Measurements from ENCODE around the gene TRIM7.

The TRIM7 gene

DNA sequence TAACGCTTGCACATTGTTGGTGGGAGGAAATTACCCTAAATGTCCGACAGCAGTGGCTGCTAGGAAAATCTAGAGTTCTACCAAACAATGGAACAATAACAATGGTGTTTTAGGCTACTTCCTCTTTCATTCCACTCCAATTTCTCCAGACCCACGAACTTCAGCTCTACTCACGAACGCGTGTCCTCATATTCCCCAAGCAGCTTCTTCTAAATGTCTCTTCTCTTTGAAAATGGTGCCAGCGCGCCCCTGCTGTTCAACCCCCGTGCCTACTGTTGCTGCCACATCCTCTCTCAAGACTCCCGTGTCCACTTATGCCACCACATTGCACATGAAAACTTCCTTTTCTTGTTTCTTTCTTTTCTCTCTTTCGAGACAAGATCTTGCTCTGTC is 32.0 kb downstream of the TRIM7 start:
- DNase-seq (ENCODE audit: low spot score) = no peak

DNA sequence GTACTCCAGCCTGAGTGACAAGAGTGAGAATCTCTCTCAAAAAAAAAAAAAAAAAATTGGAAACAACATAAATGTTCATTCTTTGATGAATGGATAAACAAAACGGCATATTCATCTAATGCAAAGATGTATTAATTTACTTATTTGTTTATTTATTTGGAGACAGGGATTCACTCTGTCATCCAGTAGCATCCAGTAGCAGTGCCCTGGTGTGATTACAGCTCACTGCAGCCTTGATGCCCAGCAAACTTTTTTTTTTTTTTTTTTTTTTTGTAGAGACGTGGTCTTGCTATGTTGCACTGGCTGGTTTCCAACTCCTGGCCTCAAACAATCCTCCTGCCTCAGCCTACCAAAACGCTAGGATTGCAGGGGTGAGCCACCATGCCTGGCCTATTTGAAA is 33.2 kb downstream of the TRIM7 start:
- DNase-seq (ENCODE audit: low spot score) = no peak

DNA sequence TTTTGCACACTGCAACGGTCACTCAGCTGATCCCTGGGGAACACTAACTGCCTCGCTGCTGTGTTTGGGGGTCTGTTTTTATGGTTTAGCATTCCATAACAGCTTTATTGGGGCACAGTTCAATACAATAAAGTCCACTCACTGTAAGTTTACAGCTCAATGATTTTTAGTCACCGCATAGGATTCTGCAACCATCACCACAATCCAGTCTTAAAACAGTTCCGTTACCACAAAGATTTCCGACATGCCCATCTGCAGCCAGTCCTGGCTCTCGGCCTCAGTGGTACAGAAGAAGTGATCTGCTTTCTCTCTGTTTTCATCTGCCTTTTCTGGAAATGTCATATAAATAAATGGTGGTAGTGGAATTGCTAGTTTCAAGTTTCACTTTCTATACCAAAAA is 34.0 kb downstream of the TRIM7 start:
- no peak for DNase-seq (ENCODE audit: low spot score)

DNA sequence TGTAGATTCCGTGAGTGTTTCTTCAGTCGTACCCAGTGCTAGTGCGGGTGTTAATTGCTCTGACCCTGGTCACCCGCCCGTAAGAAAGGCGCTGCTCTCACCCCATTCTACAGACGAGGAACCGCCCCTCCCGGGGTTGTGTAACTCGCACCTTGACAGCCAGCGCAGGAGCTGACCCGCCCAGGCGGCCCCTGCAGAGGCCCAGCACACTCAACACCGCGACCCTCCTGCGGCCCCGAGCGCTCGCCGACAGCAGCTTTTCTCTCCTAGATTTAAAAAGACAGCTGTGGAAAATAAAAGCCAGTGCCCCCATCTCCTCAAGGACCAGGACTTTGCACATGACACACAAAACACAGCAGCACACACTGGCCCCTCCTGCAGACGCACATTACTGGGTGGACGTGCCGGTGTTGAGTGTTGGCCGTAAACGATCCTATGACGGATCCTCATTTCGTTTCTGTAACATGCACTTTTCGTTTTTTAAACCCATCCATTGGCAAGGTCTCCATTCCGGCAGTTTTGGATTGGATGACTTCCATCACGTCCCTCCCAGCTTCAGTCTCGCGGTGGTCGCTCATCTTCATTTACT is 34.7 kb downstream of the TRIM7 start:
- DNase-seq (ENCODE audit: low spot score) = no peak

DNA sequence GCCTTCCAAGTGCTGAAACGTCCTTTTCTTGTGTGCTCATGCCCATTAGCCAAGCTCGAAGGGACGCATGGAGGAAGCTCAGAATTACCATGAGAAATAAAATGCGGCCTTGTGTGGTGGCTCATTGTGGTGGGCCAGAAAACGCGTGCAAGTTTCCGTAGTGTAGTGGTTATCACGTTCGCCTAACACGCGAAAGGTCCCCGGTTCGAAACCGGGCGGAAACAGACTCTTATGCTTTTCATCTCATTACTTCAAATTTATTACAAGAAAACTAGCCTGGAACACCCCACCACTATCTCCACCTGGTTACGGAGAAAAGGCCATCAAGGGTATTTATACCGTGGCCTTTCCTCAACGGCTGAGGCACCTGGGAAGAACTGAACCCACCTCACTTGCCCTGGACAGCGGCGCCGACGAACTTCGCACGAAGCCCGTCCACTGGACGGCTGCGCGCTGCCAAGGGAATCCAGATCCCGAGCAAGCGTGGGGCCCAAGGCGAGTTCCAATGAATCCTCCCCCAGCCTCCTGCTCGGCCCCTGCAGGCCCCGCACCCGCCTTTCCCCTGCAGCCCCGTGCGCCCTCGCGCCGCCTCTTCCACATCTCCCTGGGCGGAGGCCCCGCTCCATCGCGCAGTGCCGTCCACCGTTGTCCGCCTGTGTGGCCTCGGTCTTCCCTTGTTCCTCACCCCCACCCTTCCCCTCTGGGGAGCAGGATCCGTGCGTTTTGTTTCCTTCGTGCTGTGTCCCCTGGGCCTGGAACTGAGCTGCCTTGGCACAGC is 35.3 kb downstream of the TRIM7 start:
- peak; percentile 75 for DNase-seq (ENCODE audit: low spot score)

DNA sequence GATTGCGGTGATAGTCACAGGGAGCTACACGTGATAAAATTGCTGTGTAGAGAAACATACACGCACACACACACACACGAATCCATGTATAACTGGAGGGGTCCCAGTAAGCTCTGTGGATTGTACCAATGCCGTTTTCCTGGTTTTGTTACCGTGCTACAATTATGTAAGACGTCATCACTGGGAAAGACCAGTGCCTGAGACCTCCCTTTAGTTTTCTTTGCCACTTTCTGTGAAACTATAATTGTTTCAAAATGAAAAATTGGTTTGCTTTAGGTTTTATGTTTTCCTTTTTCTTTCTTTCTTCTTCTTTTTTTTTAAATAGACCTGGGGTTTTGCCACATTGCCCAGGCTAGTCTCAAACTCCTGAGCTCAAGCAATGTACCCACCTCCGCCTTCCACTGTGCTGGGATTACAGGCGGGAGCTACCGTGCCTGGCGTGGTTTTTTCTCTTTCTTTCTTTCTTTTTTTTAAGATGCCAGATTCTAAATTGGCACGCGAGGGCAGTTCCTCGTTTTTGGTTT is 36.3 kb downstream of the TRIM7 start:
- DNase-seq (ENCODE audit: low spot score) = no peak

DNA sequence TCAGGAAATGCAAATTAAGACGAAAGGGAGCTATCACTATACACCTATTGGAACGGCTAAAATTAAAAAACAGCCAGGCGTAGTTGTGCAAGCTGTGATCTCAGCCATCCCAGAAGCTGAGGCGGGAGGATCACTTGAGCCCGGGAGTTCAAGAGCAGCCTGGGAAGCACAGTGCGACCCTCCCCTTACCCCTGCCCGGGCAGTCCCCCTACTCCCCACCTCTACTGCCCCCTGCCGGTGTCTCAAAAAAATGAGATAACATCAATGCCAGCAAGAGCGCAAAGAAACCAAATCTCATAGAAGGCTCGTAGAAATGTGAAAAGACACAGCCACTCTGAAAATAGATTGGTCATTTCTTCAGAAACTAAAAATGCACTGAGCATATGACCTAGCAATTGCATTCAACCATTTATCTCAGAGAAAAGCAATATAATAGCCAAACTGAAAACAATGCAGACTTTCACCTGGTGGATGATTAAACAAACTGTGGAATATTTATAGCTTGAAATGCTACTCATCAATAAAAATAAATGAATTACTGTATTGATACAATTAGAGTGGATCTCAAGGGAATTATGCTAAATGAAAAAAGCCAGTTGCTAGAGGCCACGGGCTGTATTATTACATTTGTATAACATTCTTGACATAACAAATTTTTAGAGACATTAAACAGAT is 37.0 kb downstream of the TRIM7 start:
- DNase-seq (ENCODE audit: low spot score) = peak; percentile 55

DNA sequence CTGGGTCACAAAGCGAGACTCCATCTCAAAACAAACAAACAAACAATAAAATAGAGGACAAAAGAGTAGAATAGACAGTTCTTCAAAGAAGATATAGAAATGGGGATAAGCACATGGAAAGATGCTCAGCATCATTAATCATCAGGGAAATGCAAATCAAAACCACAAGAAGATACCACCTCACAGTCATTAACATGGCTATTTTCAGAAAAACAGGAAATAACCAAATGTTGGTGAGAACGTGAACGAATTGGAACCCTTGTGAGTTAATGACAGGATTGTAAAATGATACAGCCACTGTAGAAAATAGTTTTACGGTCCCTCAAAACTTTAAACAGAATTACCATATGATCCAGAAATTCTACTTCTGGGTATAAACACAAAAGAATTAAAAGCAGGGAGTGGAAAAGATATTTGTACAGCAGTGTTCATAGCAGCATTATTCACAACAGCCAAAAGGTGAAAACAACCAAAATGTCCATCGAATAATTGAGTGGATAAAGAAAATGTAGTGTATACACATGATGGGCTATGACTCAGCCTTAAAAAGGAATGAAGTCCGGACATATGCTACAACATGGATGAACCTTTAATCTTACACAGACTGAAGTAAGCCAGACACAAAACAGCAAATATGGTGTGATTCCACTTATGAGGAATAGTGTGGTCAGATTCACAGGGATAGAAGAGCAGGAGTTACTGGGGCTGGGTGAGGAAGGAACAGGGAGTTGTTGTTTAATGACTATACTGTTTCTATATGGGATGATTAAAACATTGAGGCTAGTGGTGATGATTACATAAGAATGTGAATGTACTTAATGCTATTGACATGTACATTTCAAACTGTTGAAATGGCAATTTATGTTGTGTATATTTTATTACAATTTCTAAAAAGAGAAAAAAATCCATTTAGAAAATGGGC is 37.9 kb downstream of the TRIM7 start:
- no peak for DNase-seq (ENCODE audit: low spot score)

DNA sequence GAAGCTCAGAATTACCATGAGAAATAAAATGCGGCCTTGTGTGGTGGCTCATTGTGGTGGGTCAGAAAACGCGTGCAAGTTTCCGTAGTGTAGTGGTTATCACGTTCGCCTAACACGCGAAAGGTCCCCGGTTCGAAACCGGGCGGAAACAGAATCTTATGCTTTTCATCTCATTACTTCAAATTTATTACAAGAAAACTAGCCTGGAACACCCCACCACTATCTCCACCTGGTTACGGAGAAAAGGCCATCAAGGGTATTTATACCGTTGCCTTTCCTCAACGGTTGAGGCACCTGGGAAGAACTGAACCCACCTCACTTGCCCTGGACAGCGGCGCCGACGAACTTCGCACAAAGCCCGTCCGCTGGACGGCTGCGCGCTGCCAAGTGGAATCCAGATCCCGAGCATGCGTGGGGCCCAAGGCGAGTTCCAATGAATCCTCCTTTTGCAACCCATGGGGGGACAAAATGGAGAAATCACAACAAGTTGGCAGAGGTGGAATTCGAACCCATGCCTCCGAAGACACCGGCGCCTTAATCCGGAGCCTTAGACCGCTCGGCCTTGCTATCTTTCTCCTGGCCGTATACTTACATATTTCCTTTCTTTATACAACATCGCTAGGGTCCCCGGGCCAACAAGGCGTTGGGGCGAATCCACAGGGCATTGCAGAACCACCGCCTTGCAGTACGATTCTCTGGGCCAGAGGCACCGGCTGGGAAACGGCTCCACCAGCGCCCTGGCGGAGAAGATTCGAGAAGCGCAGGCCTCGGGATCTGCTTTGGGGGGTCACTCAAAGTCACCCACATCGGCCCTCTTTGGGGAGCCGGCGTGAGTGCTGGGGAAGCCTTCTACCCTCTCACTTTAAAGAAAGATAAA is 40.7 kb downstream of the TRIM7 start:
- no peak for DNase-seq (ENCODE audit: low spot score)

DNA sequence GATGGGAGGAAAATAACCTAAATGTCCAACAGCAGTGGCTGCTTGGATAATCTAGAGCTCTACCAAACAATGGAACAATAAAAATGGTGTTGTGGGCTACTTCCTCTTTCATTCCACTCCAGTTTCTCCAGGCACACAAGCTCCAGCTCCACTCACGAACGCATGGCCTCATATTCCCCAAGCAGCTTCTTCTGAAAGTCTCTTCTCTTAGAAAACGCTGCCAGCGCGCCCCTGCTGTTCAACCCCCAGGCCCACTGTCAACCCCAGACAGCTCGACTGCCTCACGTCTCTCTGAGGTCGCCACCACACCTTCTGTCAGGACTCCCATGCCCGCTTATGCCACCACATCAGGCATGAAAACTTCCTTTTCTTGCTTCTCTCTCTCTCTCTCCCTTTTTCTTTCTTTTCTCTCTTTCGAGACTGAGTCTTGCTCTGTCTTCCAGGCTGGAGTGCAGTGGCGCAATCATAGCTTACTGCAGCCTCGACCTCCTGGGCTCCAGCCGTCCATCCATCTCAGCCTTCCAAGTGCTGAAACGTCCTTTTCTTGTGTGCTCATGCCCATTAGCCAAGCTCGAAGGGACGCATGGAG is 41.4 kb downstream of the TRIM7 start:
- no peak for DNase-seq (ENCODE audit: low spot score)

DNA sequence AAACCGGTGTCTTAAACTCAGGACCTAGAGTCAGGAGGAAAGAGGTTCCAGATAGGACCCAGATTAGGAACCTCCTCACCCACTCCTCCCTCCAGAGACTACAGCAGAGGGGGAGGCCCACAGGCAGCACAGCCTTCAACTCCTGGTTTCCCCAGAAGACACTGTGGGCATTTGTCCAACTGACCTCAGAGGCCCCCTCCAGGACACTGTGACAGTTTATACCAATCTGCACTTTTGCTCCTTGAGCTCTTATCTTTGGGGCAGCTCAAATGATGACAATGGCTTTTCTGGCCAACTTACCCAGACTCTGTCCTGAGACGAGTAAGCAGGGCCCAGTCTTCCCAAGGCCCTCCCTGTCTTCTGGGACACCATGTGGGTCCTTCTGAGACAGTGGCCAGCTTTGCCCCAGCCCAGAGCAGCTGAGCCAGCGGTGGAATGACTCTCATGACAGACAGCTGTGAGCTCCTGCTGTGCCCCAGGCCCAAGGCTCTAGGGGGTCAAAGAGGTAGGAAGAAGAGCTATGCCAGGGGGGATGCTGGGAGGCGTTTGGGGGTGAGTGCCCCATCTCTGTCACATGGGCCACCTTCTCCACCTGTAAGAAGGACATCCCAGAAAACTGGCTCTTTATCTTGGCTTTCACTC is 43.3 kb downstream of the TRIM7 start:
- no peak for DNase-seq (ENCODE audit: low spot score)

DNA sequence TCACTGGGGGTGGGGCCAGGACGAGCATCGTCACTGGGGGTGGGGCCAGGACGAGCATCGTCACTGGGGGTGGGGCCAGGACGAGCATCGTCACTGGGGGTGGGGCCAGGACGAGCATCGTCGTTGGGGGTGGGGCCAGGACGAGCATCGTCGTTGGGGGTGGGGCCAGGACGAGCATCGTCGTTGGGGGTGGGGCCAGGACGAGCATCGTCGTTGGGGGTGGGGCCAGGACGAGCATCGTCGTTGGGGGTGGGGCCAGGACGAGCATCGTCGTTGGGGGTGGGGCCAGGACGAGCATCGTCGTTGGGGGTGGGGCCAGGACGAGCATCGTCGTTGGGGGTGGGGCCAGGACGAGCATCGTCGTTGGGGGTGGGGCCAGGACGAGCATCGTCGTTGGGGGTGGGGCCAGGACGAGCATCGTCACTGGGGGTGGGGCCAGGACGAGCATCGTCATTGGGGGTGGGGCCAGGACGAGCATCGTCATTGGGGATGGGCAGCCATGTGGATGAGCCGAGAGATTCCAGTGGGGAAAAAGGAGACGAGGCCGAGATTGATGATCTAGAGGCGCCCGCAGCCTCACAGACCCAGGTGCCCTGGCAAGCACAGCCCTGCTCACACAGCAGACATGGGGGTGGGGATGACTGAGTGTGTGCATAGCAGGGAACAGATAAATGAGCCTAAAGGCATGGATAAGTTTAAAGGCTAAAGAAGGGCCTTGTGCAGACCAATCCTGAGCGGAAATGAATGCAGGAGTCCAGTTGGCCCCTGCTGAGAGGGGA is 44.1 kb downstream of the TRIM7 start:
- DNase-seq (ENCODE audit: low spot score) = peak; percentile 82

DNA sequence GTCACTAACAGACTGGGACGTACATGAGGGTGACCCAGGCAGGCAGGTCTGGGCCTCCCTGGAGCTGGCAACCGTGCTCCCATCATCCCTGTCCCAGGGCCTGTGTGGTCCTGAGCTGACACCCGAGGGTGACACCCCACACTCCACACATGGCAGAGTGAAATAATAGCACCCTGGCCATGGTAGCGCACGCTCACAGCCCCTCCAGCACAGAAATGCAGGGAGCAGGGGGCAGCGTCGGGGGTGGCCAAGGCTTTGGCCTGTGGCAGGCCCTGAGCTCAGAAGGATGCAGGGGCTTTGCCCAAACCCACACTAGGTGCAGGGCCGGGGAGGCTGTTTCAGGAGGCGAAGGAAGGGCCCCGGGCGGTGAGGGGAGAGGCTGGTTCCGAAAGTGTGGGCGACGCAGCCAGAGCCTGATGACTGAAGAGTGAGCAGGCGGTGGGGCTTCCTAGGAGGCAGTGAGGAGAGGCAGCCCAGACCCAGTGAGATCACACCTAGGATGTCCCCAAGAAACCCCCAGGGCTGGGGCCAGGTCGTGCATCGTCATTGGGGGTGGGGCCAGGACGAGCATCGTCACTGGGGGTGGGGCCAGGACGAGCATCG is 44.7 kb downstream of the TRIM7 start:
- DNase-seq (ENCODE audit: low spot score) = peak; percentile 74

DNA sequence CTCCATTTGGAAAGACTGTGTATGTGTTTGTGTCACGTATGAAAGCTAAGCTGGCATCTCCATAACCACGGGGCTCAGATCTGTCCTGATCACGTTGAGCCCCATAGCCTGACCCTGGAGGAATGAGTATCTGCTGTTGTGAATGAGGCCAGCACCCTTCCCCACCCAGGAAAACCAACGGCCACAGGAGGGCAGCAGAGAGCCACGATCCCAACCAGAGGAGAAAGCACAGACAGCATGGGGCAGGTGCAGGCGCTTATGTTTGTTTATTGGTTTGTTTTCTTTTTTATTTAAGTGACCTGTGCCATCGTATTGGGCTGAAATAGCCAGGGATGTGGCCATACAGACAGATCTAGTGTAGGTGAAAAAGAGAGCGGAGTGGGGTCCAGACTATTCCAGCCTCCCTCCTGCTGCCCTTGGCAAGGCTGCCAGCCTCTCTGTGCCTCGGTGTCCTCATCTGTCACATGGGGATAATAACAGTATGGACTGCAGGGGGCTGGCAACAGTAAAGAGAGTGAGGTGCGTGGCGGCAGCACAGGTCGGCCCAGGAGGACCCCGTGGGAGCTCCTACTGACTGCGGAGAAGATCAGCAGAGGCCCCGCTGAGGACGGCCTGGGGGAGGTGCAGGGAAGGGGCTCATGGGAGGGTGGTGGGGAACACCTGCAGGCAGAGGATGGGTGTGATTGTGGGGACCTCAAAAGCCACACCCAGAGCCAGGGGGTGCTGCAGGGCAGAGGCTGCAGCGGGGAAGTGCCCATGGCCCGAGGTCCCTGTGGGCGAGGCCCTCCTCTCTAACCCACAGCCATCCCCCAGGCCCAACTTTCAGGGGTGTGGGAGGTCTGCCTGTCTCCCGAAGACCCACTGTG is 45.5 kb downstream of the TRIM7 start:
- DNase-seq (ENCODE audit: low spot score) = peak; percentile 84

DNA sequence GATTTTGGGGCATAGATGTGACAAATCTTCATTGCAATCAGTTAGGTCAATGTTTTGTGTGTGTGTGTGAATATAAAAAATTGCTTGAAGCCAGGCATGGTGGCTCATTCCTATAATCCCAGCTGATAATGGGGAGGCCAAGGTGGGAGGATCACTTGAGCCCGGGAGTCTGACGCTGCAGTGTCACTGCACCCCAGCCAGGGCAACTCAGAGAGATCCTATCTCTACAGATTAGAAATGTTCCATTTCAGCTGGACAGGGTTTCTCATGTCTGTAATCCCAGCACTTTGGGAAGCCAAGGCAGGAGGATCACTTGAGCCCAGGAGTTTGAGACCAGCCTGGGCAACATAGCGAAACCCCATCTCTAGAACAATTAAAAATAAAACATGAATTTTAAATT is 46.1 kb downstream of the TRIM7 start:
- DNase-seq (ENCODE audit: low spot score) = no peak

DNA sequence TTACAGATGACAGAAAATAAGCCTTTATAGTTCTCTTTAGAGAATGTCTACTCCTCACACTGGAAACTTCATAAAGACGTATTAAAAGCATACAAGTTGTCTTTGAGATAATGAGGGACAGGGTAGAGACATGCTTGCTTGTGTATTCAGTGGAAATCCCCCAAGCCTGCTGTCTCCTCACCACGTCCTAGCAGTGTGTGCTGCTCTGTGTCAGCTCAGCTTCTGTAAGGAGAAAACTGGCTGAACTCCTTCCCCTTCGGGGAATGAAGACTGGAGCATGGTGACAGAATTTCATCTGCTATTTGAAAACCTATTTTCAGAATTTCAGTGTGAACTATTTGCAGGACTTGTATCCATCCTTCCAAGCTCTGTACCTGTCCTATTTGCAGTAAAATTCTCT is 48.2 kb downstream of the TRIM7 start:
- DNase-seq (ENCODE audit: low spot score) = no peak

DNA sequence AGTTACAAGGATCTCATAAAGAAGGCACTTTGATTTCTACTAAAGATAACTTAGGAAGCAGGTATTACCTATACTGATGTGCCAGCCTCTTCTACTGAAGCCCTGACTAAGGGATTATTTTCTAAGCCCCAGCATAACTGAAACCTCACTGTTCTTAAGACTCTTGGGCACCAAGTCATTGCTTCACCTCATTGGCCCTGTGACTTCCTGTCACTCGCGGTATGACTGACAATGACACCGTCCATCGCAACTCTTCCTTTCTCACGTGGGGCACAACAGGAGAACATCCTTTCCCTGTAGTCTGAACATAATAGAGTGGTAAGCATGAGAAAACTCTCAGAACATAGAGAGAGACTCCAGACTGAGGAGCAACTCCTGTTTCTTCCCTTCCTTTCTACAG is 51.2 kb downstream of the TRIM7 start:
- no peak for DNase-seq (ENCODE audit: low spot score)

DNA sequence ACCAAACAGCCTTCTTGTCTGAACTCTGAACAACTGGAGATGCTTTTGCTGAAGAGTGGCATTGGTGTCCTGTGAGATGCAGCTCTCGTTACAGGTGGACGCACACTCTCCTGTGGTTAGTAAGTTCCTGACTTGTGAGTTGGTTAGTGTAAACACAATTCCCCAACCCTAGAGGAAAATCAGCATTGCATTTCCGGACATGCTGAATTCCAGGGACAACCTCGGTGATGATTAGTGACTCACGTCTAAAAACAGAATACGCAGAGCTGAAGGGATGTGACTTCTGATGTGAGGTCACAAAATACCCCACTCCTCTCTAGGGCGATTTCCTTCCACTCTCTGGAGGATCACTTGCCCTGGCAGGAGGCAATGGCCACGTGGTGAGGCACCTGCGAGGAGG is 52.6 kb downstream of the TRIM7 start:
- DNase-seq (ENCODE audit: low spot score) = no peak

All from SK-N-DZ (cell line).